Tibial nerve (tissue), 4 donors: Measurements from ENCODE around the gene PCSK2. TPM values are rescaled to one million over a fixed set of nuclear protein-coding genes. Genes with fewer than 3 reads are reported as not detected.

Experiments used
- DNase-seq, 2 donors: peaks; one replicate each; pipeline ENCODE4 v3.0.0-alpha.2; 2019; ENCODE audit warnings: low spot score in 2 of 2
- H3K27ac ChIP-seq, 4 donors: fragments of 200-600 bp; sonication (generic) in 3 of 4; one replicate each; pipeline ENCODE4 v1.5.1; 2017 to 2019; ENCODE audit warnings: mild to moderate bottlenecking in 1 of 4
- H3K27me3 ChIP-seq, 2 donors: fragments of 200-600 bp; sonication (generic) in 1 of 2; one replicate each; pipeline versions ENCODE4 v1.5.1 to v1.6.0; 2017 to 2019
- H3K36me3 ChIP-seq, 3 donors: fragments of 200-600 bp; sonication (generic); one replicate each; pipeline ENCODE4 v1.5.1; 2018 to 2019
- H3K4me1 ChIP-seq, 4 donors: fragments of 200-600 bp; sonication (generic) in 3 of 4; one replicate each; pipeline ENCODE4 v1.5.1; 2017 to 2019
- H3K4me3 ChIP-seq, 4 donors: fragments of 200-600 bp; sonication (generic) in 3 of 4; one replicate each; pipeline ENCODE4 v1.5.1; 2017 to 2019; ENCODE audit warnings: mild to moderate bottlenecking in 1 of 4, moderate library complexity in 1 of 4
- H3K9me3 ChIP-seq, 4 donors: fragments of 200-600 bp; sonication (generic) in 3 of 4; one replicate each; pipeline ENCODE4 v1.5.1; 2017 to 2019
- EP300 ChIP-seq, 2 donors: sonication (generic); formaldehyde crosslinking; IDR thresholded peaks; one replicate each; pipeline ENCODE4 v1.6.1; 2017; ENCODE audit warnings: antibody characterized with exemption in 2 of 2, mild to moderate bottlenecking in 1 of 2
- POLR2A ChIP-seq, 2 donors: fragments of 450-650 bp; IDR thresholded peaks; one replicate each; pipeline ENCODE4 v1.6.1; 2017; ENCODE audit warnings: antibody characterized with exemption in 2 of 2, mild to moderate bottlenecking in 2 of 2, moderate library complexity in 2 of 2
- WGBS, 2 donors: methylation state at CpG; one replicate each; pipeline ENCODE4 v1.1.5; 2018; 5-methylcytosine and 5-hydroxymethylcytosine counted together
- total RNA-seq, 4 donors: library from RNA; depleted of rRNA; stranded (reverse); fragments of >200 nt; gene quantifications; one replicate each; pipeline ENCODE4 v1.1.0, GENCODE V29; 2016
- TF ChIP-seq, protein P1 (sequence below), 5 experiments: fragments of 200-600 bp in 3 of 5; fragments of 450-650 bp in 2 of 5; sonication (generic) in 3 of 5; IDR thresholded peaks; one replicate each; pipeline ENCODE4 v1.5.1; 2016 to 2019; ENCODE audit warnings: antibody characterized with exemption in 5 of 5, mild to moderate bottlenecking in 3 of 5, moderate library complexity in 2 of 5

The PCSK2 gene
- total RNA-seq, 4 donors from 2014 or later: 1.0 to 4.8 (median 3.0) TPM

DNA sequence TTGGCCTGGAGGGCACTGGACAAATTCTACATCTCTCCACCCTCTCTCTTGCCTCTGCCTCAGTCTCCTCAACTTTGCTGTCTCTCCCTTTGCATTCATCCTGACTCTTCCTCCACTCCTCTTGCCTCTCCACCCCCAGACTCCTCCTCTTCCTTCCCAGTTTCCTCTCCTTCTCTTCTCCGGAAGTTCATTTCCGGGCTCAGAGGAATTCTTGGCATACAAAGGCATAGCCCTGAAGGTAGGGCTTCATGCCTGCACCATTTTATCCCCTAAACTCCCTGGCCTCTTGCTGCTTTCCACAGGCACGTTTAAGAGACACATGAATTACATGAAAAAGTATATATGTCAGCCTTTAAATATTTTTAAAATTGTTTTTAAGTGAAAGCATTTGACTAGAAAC, 293.7 kb downstream of the PCSK2 start:
- no peak for DNase-seq
- H3K9me3 ChIP-seq: no peaks in the 10 kb centered on the region
- no peaks in the 10 kb centered on the region for H3K36me3 ChIP-seq
- no peak for TF ChIP-seq EP300 (IDR thresholded peaks at IDR 0.05)
- TF ChIP-seq, protein P1, sequence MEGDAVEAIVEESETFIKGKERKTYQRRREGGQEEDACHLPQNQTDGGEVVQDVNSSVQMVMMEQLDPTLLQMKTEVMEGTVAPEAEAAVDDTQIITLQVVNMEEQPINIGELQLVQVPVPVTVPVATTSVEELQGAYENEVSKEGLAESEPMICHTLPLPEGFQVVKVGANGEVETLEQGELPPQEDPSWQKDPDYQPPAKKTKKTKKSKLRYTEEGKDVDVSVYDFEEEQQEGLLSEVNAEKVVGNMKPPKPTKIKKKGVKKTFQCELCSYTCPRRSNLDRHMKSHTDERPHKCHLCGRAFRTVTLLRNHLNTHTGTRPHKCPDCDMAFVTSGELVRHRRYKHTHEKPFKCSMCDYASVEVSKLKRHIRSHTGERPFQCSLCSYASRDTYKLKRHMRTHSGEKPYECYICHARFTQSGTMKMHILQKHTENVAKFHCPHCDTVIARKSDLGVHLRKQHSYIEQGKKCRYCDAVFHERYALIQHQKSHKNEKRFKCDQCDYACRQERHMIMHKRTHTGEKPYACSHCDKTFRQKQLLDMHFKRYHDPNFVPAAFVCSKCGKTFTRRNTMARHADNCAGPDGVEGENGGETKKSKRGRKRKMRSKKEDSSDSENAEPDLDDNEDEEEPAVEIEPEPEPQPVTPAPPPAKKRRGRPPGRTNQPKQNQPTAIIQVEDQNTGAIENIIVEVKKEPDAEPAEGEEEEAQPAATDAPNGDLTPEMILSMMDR (IDR thresholded peaks at IDR 0.05): no peak
- no peak for TF ChIP-seq POLR2A (IDR thresholded peaks at IDR 0.05)
- H3K4me1 ChIP-seq: peaks cover 0 to 12% (median 0%) of the 10 kb centered on the region in 4 donors
- 29 to 31% methylated on average over 3 of the region's 3 CpGs for WGBS, 2 donors
- H3K27me3 ChIP-seq: no peaks in the 10 kb centered on the region
- no peak overlapping the region for H3K4me3 ChIP-seq
- H3K27ac ChIP-seq: no peak overlapping the region

- H3K27ac ChIP-seq: no peak overlapping the region
- H3K9me3 ChIP-seq: no peaks in the 10 kb centered on the region
- no peaks in the 10 kb centered on the region for H3K36me3 ChIP-seq
- no peak overlapping the region for H3K4me3 ChIP-seq
- no peaks in the 10 kb centered on the region for H3K27me3 ChIP-seq
- TF ChIP-seq, protein P1 (IDR thresholded peaks at IDR 0.05): no peak
- TF ChIP-seq EP300 (IDR thresholded peaks at IDR 0.05): no peak
- 85% methylated on average over 3 of the region's 3 CpGs for WGBS, 2 donors
- peaks cover 0 to 12% (median 0%) of the 10 kb centered on the region in 4 donors for H3K4me1 ChIP-seq
- no peak for DNase-seq
Observed at GRCh38 chr20:17522528-17522927, 295.7 kb downstream of the PCSK2 start.

- H3K27me3 ChIP-seq: no peaks in the 10 kb centered on the region
- TF ChIP-seq, protein P1 (IDR thresholded peaks at IDR 0.05): no peak
- TF ChIP-seq EP300 (IDR thresholded peaks at IDR 0.05) (no peak), POLR2A (IDR thresholded peaks at IDR 0.05) (no peak)
- no peak overlapping the region for H3K4me3 ChIP-seq
- H3K9me3 ChIP-seq: no peaks in the 10 kb centered on the region
- 80 to 85% methylated on average over 5 of the region's 5 CpGs for WGBS, 2 donors
- no peak overlapping the region for H3K27ac ChIP-seq
- no peaks in the 10 kb centered on the region for H3K36me3 ChIP-seq
- DNase-seq: no peak
- peaks cover 0 to 8% (median 0%) of the 10 kb centered on the region in 4 donors for H3K4me1 ChIP-seq
Observed at GRCh38 chr20:17523326-17523725, 296.5 kb downstream of the PCSK2 start.

GRCh38 chr20:17524560-17524959, 297.7 kb downstream of the PCSK2 start:
- Histone ChIP-seq H3K4me1 (no peaks in the 10 kb centered on the region), H3K27ac (no peak overlapping the region), H3K36me3 (no peaks in the 10 kb centered on the region), H3K9me3 (no peaks in the 10 kb centered on the region), H3K4me3 (no peak overlapping the region), H3K27me3 (no peaks in the 10 kb centered on the region)
- TF ChIP-seq, protein P1 (IDR thresholded peaks at IDR 0.05): no peak
- TF ChIP-seq POLR2A (IDR thresholded peaks at IDR 0.05) (no peak), EP300 (IDR thresholded peaks at IDR 0.05) (no peak)
- DNase-seq: no peak
- 66 to 84% methylated on average over 8 of the region's 8 CpGs for WGBS, 2 donors

- TF ChIP-seq, protein P1 (IDR thresholded peaks at IDR 0.05): no peak
- 75 to 80% methylated on average over 5 of the region's 5 CpGs for WGBS, 2 donors
- Histone ChIP-seq H3K9me3 (no peaks in the 10 kb centered on the region), H3K27me3 (no peaks in the 10 kb centered on the region), H3K36me3 (no peaks in the 10 kb centered on the region), H3K27ac (no peak overlapping the region), H3K4me3 (no peak overlapping the region), H3K4me1 (no peaks in the 10 kb centered on the region)
- no peak for DNase-seq
Observed at GRCh38 chr20:17525132-17525531, 298.3 kb downstream of the PCSK2 start.
